HepG2 (cell line): ENCODE measurements around the gene APOC1. TPM values are rescaled to one million over a fixed set of nuclear protein-coding genes. Genes with fewer than 3 reads are reported as not detected.

ENCODE experiments used
- ATAD3A ChIP-seq: sonication (generic); formaldehyde crosslinking; IDR thresholded peaks from 2 replicates; pipeline ENCODE4 v1.4.0; 2020; ENCODE audit warnings: missing genetic modification reagents
- GTF3A ChIP-seq: sonication (generic); formaldehyde crosslinking; conservative IDR thresholded peaks from 2 replicates; pipeline ENCODE4 v1.4.0; 2020; ENCODE audit warnings: mild to moderate bottlenecking, missing genetic modification reagents
- GZF1 ChIP-seq: sonication (generic); formaldehyde crosslinking; IDR thresholded peaks from 2 replicates; pipeline ENCODE4 v1.5.1; 2020; ENCODE audit warnings: mild to moderate bottlenecking, missing genetic modification reagents
- HNRNPL ChIP-seq: fragments of 200-400 bp; formaldehyde crosslinking; IDR thresholded peaks from 2 replicates; pipeline ENCODE4 v1.6.1; 2017; ENCODE audit warnings: mild to moderate bottlenecking, low read depth, low read length
- KDM1A ChIP-seq: IDR thresholded peaks from 2 replicates; pipeline ENCODE4 v1.6.1; 2016; ENCODE audit warnings: missing compliant biosample characterization
- KDM6A ChIP-seq: IDR thresholded peaks from 2 replicates; pipeline ENCODE4 v1.6.1; 2016; ENCODE audit warnings: low read depth
- PHF20 ChIP-seq: sonication (generic); formaldehyde crosslinking; IDR thresholded peaks from 2 replicates; pipeline ENCODE4 v1.5.0; 2020; ENCODE audit warnings: mild to moderate bottlenecking, missing genetic modification reagents
- SMARCE1 ChIP-seq: fragments of 450-650 bp; IDR thresholded peaks from 2 replicates; pipeline ENCODE4 v1.6.1; 2017; ENCODE audit warnings: borderline replicate concordance
- XRCC5 ChIP-seq: fragments of 200-400 bp; formaldehyde crosslinking; optimal IDR thresholded peaks from 2 replicates; pipeline ENCODE3; 2017; ENCODE audit warnings: mild to moderate bottlenecking, low read length
- ZNF264 ChIP-seq: sonication (generic); formaldehyde crosslinking; IDR thresholded peaks from 2 replicates; pipeline ENCODE4 v1.4.0; 2020; ENCODE audit warnings: missing genetic modification reagents
- ZNF292 ChIP-seq: sonication (generic); formaldehyde crosslinking; IDR thresholded peaks from 2 replicates; pipeline ENCODE4 v1.8.1; 2022; ENCODE audit warnings: mild to moderate bottlenecking, low read depth, missing genetic modification reagents, borderline replicate concordance
- ZNF569 ChIP-seq: sonication (generic); formaldehyde crosslinking; IDR thresholded peaks from 2 replicates; pipeline ENCODE4 v1.5.0; 2020; ENCODE audit warnings: mild to moderate bottlenecking, missing genetic modification reagents, moderate library complexity, borderline replicate concordance
- ZNF589 ChIP-seq: sonication (generic); formaldehyde crosslinking; conservative IDR thresholded peaks from 2 replicates; pipeline ENCODE4 v1.8.0; 2022; ENCODE audit warnings: mild to moderate bottlenecking, moderate library complexity, missing genetic modification reagents
- ZNF878 ChIP-seq: sonication (generic); formaldehyde crosslinking; IDR thresholded peaks from 2 replicates; pipeline ENCODE4 v1.8.1; 2023; ENCODE audit warnings: mild to moderate bottlenecking, missing genetic modification reagents, moderate library complexity
- polyA plus RNA-seq, 8 experiments: library from polyadenylated mRNA; depleted of rRNA in 3 of 8; stranded (reverse) in 7 of 8; unstranded in 1 of 8; fragments of >200 nt; fragmentation: Illumina TruSeq in 4 of 8; extraction: Trizol in 4 of 8; gene quantifications; 2 replicates each; pipeline versions ENCODE4 v1.2.1 to v1.2.3, GENCODE V29; 2011 to 2016; ENCODE audit warnings: low read depth in 4 of 8, missing spikeins in 1 of 8, mixed read lengths in 1 of 8; ENCODE audit not compliant: insufficient read depth in 1 of 8
- total RNA-seq, 5 experiments: library from RNA; depleted of rRNA; stranded (reverse); fragments of >200 nt; fragmentation: Illumina TruSeq; extraction: Trizol; gene quantifications; 2 replicates each; pipeline ENCODE4 v1.2.3, GENCODE V29; 2016; ENCODE audit warnings: low read depth in 1 of 5
- TF ChIP-seq, protein P1 (sequence below): sonication (generic); formaldehyde crosslinking; IDR thresholded peaks from 2 replicates; pipeline ENCODE4 v1.8.0; 2022; ENCODE audit warnings: mild to moderate bottlenecking, missing genetic modification reagents, moderate library complexity
- TF ChIP-seq, protein P2 (sequence below): sonication (generic); formaldehyde crosslinking; IDR thresholded peaks from 2 replicates; pipeline ENCODE4 v1.4.0; 2020; ENCODE audit warnings: low read depth, missing genetic modification reagents
- TF ChIP-seq, protein P3 (sequence below): sonication (generic); formaldehyde crosslinking; IDR thresholded peaks from 2 replicates; pipeline ENCODE4 v1.4.0; 2020; ENCODE audit warnings: missing genetic modification reagents
- TF ChIP-seq, protein P4 (sequence below): sonication (generic); formaldehyde crosslinking; IDR thresholded peaks from 2 replicates; pipeline ENCODE4 v1.5.1; 2020; ENCODE audit warnings: missing genetic modification reagents, mild to moderate bottlenecking, borderline replicate concordance
- TF ChIP-seq, protein P5 (sequence below), 2 experiments: sonication (generic) in 1 of 2; formaldehyde crosslinking in 1 of 2; IDR thresholded peaks; 2 replicates each; pipeline versions ENCODE4 v1.5.1 to v1.6.1; 2011 to 2020; ENCODE audit warnings: borderline replicate concordance in 1 of 2, low read depth in 1 of 2, low read length in 1 of 2, mild to moderate bottlenecking in 1 of 2, missing genetic modification reagents in 1 of 2, moderate library complexity in 1 of 2

The APOC1 gene
- total and polyA plus RNA-seq, 2 of the 13 experiments (the other 11 are each of a cell fraction or from before 2014, with no cell fraction given): 600 to 1,235 TPM

DNA sequence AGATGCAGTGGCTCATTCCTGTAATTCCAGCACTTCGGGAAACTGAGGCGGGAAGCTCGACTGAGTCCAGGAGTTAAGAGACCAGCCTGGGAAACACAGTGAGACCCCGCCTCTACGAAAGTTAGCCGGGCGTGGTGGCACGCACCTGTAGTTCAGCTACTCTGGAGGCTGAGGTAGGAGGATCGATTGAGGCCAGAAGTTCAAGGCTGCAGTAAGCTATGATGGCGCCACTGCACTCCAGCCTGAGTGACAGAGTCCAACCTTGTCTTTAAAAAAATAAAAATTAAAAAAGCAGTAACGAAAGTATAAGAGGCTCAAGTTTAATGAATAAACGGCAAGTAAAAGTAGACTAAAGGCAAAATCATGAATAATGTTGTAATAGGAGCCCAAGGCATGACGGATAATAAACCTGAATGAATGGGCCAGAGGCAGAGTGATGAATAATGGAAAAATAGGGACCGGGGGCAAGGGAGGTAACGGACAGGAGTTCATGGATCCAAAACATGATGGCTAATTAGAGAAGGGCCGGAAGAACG lies 24.5 kb upstream of the APOC1 start (continued):
- TF ChIP-seq XRCC5: no peak
- TF ChIP-seq KDM6A (CRISPR knock-in tag): no peak
- no peak for TF ChIP-seq ZNF292 (CRISPR knock-in tag)
- TF ChIP-seq GZF1 (CRISPR knock-in tag): no peak
- TF ChIP-seq, protein P1, sequence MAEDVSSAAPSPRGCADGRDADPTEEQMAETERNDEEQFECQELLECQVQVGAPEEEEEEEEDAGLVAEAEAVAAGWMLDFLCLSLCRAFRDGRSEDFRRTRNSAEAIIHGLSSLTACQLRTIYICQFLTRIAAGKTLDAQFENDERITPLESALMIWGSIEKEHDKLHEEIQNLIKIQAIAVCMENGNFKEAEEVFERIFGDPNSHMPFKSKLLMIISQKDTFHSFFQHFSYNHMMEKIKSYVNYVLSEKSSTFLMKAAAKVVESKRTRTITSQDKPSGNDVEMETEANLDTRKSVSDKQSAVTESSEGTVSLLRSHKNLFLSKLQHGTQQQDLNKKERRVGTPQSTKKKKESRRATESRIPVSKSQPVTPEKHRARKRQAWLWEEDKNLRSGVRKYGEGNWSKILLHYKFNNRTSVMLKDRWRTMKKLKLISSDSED (CRISPR knock-in tag): no peak
- TF ChIP-seq ZNF878: peak; percentile 59; the same call in 1 of the 2 replicates
- TF ChIP-seq, protein P2, sequence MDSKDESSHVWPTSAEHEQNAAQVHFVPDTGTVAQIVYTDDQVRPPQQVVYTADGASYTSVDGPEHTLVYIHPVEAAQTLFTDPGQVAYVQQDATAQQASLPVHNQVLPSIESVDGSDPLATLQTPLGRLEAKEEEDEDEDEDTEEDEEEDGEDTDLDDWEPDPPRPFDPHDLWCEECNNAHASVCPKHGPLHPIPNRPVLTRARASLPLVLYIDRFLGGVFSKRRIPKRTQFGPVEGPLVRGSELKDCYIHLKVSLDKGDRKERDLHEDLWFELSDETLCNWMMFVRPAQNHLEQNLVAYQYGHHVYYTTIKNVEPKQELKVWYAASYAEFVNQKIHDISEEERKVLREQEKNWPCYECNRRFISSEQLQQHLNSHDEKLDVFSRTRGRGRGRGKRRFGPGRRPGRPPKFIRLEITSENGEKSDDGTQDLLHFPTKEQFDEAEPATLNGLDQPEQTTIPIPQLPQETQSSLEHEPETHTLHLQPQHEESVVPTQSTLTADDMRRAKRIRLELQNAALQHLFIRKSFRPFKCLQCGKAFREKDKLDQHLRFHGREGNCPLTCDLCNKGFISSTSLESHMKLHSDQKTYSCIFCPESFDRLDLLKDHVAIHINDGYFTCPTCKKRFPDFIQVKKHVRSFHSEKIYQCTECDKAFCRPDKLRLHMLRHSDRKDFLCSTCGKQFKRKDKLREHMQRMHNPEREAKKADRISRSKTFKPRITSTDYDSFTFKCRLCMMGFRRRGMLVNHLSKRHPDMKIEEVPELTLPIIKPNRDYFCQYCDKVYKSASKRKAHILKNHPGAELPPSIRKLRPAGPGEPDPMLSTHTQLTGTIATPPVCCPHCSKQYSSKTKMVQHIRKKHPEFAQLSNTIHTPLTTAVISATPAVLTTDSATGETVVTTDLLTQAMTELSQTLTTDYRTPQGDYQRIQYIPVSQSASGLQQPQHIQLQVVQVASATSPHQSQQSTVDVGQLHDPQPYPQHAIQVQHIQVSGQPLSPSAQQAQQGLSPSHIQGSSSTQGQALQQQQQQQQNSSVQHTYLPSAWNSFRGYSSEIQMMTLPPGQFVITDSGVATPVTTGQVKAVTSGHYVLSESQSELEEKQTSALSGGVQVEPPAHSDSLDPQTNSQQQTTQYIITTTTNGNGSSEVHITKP (CRISPR knock-in tag): no peak
- TF ChIP-seq SMARCE1: no peak
- TF ChIP-seq, protein P3, sequence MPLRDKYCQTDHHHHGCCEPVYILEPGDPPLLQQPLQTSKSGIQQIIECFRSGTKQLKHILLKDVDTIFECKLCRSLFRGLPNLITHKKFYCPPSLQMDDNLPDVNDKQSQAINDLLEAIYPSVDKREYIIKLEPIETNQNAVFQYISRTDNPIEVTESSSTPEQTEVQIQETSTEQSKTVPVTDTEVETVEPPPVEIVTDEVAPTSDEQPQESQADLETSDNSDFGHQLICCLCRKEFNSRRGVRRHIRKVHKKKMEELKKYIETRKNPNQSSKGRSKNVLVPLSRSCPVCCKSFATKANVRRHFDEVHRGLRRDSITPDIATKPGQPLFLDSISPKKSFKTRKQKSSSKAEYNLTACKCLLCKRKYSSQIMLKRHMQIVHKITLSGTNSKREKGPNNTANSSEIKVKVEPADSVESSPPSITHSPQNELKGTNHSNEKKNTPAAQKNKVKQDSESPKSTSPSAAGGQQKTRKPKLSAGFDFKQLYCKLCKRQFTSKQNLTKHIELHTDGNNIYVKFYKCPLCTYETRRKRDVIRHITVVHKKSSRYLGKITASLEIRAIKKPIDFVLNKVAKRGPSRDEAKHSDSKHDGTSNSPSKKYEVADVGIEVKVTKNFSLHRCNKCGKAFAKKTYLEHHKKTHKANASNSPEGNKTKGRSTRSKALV (CRISPR knock-in tag): no peak
- TF ChIP-seq ZNF264 (CRISPR knock-in tag): 0 out of 2 replicates have a peak, but pooled peaks have one; percentile 2
- no peak for TF ChIP-seq HNRNPL
- no peak for TF ChIP-seq PHF20 (CRISPR knock-in tag)
- TF ChIP-seq, protein P4, sequence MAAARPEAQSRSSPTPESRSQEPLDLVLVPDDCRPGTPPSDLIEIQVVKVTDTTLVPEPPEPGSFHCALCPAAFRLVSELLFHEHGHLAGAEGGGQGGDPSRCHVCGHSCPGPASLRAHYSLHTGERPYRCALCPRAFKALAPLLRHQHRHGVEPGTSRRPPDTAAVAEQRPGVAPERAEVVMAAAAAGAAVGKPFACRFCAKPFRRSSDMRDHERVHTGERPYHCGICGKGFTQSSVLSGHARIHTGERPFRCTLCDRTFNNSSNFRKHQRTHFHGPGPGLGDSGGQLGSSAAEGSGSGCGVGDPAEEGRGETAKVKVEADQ (CRISPR knock-in tag): peak; percentile 72; the same call in 1 of the 2 replicates
- no peak for TF ChIP-seq ZNF589 (CRISPR knock-in tag)
- no peak for TF ChIP-seq GTF3A
- no peak for TF ChIP-seq ATAD3A
- 0 out of 2 replicates have a peak, but pooled peaks have one; percentile 34 for TF ChIP-seq KDM1A (CRISPR knock-in tag)
- no peak for TF ChIP-seq ZNF569 (CRISPR knock-in tag)
- TF ChIP-seq, protein P5, sequence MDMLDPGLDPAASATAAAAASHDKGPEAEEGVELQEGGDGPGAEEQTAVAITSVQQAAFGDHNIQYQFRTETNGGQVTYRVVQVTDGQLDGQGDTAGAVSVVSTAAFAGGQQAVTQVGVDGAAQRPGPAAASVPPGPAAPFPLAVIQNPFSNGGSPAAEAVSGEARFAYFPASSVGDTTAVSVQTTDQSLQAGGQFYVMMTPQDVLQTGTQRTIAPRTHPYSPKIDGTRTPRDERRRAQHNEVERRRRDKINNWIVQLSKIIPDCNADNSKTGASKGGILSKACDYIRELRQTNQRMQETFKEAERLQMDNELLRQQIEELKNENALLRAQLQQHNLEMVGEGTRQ (IDR thresholded peaks at IDR 0.05; ENCODE audit: low read depth, low read length): no peak
- TF ChIP-seq, protein P5 (CRISPR knock-in tag; IDR thresholded peaks at IDR 0.05; ENCODE audit: borderline replicate concordance): no peak
